ENCODE results near the gene SCRN1.

GRCh38 chr7:29987811-29988317 is 1.7 kb downstream of the SCRN1 start:
- no peak for TF ChIP-seq ZFP37 (CRISPR knock-in tag; IDR thresholded peaks at IDR 0.05; ENCODE audit: borderline replicate concordance)
- no peak for TF ChIP-seq FOXJ3 (CRISPR knock-in tag; IDR thresholded peaks at IDR 0.05; ENCODE audit: borderline replicate concordance)
- no peak for TF ChIP-seq CTCF (CRISPR knock-in tag; IDR thresholded peaks at IDR 0.05)
- TF ChIP-seq CEBPG (CRISPR knock-in tag; IDR thresholded peaks at IDR 0.05), result peak; percentile 56; the same call in 1 of the 2 replicates

Data from HepG2 (cell line).